GM19395 (cell line): ENCODE measurements around the gene ALDH3A1.

Experiments used
- ATAC-seq: cut with Tn5 transposase; IDR thresholded peaks from one replicate; pipeline ENCODE4 v1.9.1; 2021; ENCODE audit warnings: mild to moderate bottlenecking, moderate library complexity; ENCODE audit not compliant: unreplicated experiment

The ALDH3A1 gene

GRCh38 chr17:19742495-19742894 lies 5.6 kb downstream of the ALDH3A1 start:
- no peak for ATAC-seq

- no peak for ATAC-seq
Observed at GRCh38 chr17:19741832-19742457, 6.2 kb downstream of the ALDH3A1 start.

- no peak for ATAC-seq
Observed at GRCh38 chr17:19740933-19741332, 7.2 kb downstream of the ALDH3A1 start.

- no peak for ATAC-seq
Observed at GRCh38 chr17:19739241-19740201, 8.6 kb downstream of the ALDH3A1 start.

- no peak for ATAC-seq
Observed at GRCh38 chr17:19738757-19739156, 9.3 kb downstream of the ALDH3A1 start.

GRCh38 chr17:19738073-19738449 lies 10.0 kb downstream of the ALDH3A1 start:
- no peak for ATAC-seq

- no peak for ATAC-seq
Observed at GRCh38 chr17:19737305-19738072, 10.6 kb downstream of the ALDH3A1 start.

- ATAC-seq, result no peak
Observed at GRCh38 chr17:19736071-19736470, 12.0 kb downstream of the ALDH3A1 start.

- ATAC-seq, result no peak
Observed at GRCh38 chr17:19733953-19734526, 14.1 kb downstream of the ALDH3A1 start.

GRCh38 chr17:19731626-19732025 lies 16.5 kb downstream of the ALDH3A1 start:
- ATAC-seq, result no peak

GRCh38 chr17:19730843-19731242 lies 17.3 kb downstream of the ALDH3A1 start:
- no peak for ATAC-seq

- no peak for ATAC-seq
Observed at GRCh38 chr17:19729900-19730299, 18.2 kb downstream of the ALDH3A1 start.

GRCh38 chr17:19728084-19728495 lies 20.0 kb downstream of the ALDH3A1 start:
- ATAC-seq, result no peak

GRCh38 chr17:19727501-19728078 lies 20.5 kb downstream of the ALDH3A1 start:
- ATAC-seq, result no peak

- ATAC-seq, result no peak
Observed at GRCh38 chr17:19726631-19727376, 21.3 kb downstream of the ALDH3A1 start.

- ATAC-seq, result no peak
Observed at GRCh38 chr17:19725486-19725885, 22.6 kb downstream of the ALDH3A1 start.

- no peak for ATAC-seq
Observed at GRCh38 chr17:19724501-19725420, 23.3 kb downstream of the ALDH3A1 start.

- ATAC-seq, result no peak
Observed at GRCh38 chr17:19723964-19724363, 24.1 kb downstream of the ALDH3A1 start.
